Stimulated activated naive CD8-positive, alpha-beta T cell treated with anti-CD3 and anti-CD28 coated beads, Interleukin-15, Interleukin-2, amounts not matched to agents 100 U/mL and 50 U/mL, for 24 hours (primary cell): ENCODE data around the gene EPN2.

Experiments
- ATAC-seq: fragments of 150-1000 bp; cut with Tn5 transposase; one replicate; pipeline ENCODE4 v1.10.0; 2021
- DNase-seq: peaks from one replicate; pipeline ENCODE4 v3.0.0; 2021

EPN2 gene

GRCh38 chr17:19365833-19366636 lies 128.9 kb downstream of the EPN2 start:
- ATAC-seq, result no peak
- DNase-seq, result no peak

GRCh38 chr17:19366637-19366972 lies 129.4 kb downstream of the EPN2 start:
- ATAC-seq (no peak), DNase-seq (no peak)

- no peak for ATAC-seq
Measured at GRCh38 chr17:19368229-19368628, 131.1 kb downstream of the EPN2 start.

GRCh38 chr17:19369107-19369778 lies 132.1 kb downstream of the EPN2 start:
- DNase-seq, result no peak
- ATAC-seq, result no peak

More at GRCh38 chr17:19368229-19368628, 131.1 kb downstream of the EPN2 start:
- DNase-seq, result no peak

- no peak for DNase-seq
- ATAC-seq, result peak; percentile 24
Measured at GRCh38 chr17:19369846-19370492, 132.8 kb downstream of the EPN2 start.

- ATAC-seq (peak; percentile 16), DNase-seq (peak; percentile 33)
Measured at GRCh38 chr17:19370493-19370960, 133.4 kb downstream of the EPN2 start.

- ATAC-seq (no peak), DNase-seq (no peak)
Measured at GRCh38 chr17:19371259-19372010, 134.3 kb downstream of the EPN2 start.

GRCh38 chr17:19372011-19372370 lies 134.8 kb downstream of the EPN2 start:
- ATAC-seq, result peak; percentile 7
- no peak for DNase-seq

- ATAC-seq (no peak), DNase-seq (no peak)
Measured at GRCh38 chr17:19372439-19372838, 135.3 kb downstream of the EPN2 start.

- ATAC-seq, result no peak
- no peak for DNase-seq
Measured at GRCh38 chr17:19372866-19373504, 135.8 kb downstream of the EPN2 start.

- ATAC-seq, result no peak
Measured at GRCh38 chr17:19374136-19374535, 137.0 kb downstream of the EPN2 start.

GRCh38 chr17:19375732-19376131 lies 138.6 kb downstream of the EPN2 start:
- no peak for DNase-seq
- no peak for ATAC-seq

More at GRCh38 chr17:19374136-19374535, 137.0 kb downstream of the EPN2 start:
- DNase-seq, result no peak

GRCh38 chr17:19376811-19377210 lies 139.6 kb downstream of the EPN2 start:
- ATAC-seq, result no peak
- DNase-seq, result no peak

- ATAC-seq (peak; percentile 97), DNase-seq (peak; percentile 97)
Measured at GRCh38 chr17:19377602-19378415, 140.6 kb downstream of the EPN2 start.

- DNase-seq (no peak), ATAC-seq (peak; percentile 4)
Measured at GRCh38 chr17:19378416-19379360, 141.5 kb downstream of the EPN2 start, which contains the start of gene MAPK7. Gene MAPK7, plus strand, starts transcription at chr17:19378498. Its CDS starts 403 bp downstream, at chr17:19378901.

GRCh38 chr17:19379361-19380065 lies 142.3 kb downstream of the EPN2 start:
- DNase-seq, result no peak
- ATAC-seq, result no peak

GRCh38 chr17:19380481-19381301 lies 143.5 kb downstream of the EPN2 start:
- DNase-seq, result no peak
- ATAC-seq, result no peak

- DNase-seq, result no peak
- no peak for ATAC-seq
Measured at GRCh38 chr17:19381361-19381740, 144.2 kb downstream of the EPN2 start.
